GM12872 (cell line): ENCODE measurements around the gene LINS1.

Experiments used
- TF ChIP-seq, protein P1 (sequence below): IDR thresholded peaks from 3 replicates; pipeline ENCODE4 v1.5.1; 2011; ENCODE audit warnings: low read depth, mild to moderate bottlenecking, low read length, moderate library complexity; ENCODE audit not compliant: insufficient read depth

LINS1 gene

DNA sequence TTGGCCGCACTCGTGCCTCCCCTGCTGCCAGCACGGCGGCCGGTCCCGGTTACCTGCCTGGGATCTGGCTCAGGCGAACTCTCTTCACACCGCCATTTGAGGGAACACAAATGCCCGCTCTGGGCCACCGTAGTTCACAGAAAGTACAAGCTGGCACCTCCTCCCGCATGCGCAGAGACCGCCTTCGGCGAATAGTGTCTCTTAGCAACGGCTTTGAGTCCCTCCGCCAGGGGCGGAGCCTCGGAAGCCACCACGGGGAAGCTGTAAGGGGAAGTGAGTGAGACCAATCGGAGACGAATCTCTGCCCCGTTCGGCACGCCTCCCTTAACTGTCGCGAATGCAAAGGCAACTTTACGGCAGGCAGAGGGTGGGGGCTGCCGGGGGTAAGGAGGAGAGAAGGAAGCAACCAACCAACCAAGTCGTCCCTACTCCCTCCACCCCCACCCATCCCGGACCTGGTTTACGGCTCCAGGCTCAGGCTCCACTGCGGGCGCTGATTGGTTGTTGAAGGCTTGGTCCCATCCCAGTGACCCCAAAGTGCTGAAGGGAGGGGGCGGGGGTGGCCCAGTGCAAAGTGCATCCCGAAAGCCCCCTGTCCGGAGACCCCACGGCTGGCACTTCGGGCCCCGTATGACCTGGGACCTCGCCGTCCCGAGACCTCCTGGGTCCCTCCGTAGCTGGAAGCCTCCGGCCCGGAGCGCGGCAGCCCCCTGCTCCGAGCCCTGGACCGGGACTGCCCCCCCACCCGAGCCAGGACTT is at the start of gene LINS1, which contains the start of gene ASB7:
Gene LINS1 (minus strand): TSS at position 121 of the 759 bp plus-strand sequence. CDS start 21,342 bp downstream, outside the sequence.
Gene ASB7 (plus strand): TSS at position 526 of the 759 bp plus-strand sequence. CDS start 9,628 bp downstream, outside the sequence.
- TF ChIP-seq, protein P1, sequence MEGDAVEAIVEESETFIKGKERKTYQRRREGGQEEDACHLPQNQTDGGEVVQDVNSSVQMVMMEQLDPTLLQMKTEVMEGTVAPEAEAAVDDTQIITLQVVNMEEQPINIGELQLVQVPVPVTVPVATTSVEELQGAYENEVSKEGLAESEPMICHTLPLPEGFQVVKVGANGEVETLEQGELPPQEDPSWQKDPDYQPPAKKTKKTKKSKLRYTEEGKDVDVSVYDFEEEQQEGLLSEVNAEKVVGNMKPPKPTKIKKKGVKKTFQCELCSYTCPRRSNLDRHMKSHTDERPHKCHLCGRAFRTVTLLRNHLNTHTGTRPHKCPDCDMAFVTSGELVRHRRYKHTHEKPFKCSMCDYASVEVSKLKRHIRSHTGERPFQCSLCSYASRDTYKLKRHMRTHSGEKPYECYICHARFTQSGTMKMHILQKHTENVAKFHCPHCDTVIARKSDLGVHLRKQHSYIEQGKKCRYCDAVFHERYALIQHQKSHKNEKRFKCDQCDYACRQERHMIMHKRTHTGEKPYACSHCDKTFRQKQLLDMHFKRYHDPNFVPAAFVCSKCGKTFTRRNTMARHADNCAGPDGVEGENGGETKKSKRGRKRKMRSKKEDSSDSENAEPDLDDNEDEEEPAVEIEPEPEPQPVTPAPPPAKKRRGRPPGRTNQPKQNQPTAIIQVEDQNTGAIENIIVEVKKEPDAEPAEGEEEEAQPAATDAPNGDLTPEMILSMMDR = no peak

DNA sequence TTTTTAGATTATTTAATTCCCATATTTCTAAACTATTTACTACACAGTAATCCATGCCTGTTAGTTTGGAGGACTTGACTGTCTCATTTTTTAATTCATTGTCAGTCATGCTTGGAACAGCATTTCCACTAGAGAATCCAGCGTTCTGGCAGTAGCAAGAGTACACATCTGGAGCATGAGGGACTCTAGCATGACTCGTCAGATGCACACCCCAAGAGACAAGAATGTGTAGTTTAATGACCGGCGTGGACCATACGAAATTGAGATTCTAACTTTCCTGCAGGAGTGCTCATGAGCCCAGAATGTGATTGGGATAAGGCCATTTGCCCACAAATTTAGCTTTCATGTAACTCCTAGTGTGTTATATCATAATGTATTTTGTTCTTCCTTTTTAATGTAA is 49.3 kb upstream of the LINS1 start:
- TF ChIP-seq, protein P1 = no peak

- TF ChIP-seq, protein P1 = no peak
Observed at GRCh38 chr15:100650685-100651084, 48.7 kb upstream of the LINS1 start.

DNA sequence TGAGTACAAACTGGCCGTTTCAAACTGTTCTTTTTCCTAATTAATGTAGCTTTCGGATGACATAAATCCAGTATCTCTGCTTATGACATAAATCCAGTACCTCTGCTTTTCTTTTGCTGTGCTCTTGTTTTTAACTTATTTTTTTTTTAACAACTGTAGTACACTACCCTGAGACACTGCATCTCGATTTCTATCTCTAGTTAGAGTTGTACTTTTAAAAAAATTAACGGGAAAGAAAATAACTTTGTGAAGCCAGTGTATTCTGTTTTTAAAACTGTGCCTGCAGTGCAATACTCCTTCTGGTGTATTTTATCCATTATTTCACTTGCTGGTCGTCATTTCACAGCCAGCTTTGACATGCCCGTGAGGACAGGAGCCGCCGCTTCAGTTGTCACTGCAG is 47.0 kb upstream of the LINS1 start:
- TF ChIP-seq, protein P1 = no peak

DNA sequence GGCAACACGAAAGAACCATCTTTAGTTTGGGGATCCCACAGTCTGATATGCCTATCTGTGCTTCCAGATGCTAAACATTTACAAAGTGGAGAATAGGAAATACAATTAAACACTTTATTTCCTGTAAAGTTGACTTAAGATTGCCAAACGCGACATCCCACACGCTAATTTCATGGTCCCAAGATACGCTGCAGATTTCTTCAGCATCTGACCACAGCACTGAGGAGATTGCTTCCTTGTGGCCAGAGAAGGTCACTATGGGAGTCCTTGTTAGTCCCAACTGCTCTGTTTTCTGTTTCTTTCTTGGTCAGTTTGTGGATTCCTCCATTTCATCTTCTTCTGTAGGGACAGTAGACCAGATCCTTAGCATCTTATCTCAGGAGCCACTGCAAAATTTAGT is 43.7 kb upstream of the LINS1 start:
- TF ChIP-seq, protein P1 = no peak

DNA sequence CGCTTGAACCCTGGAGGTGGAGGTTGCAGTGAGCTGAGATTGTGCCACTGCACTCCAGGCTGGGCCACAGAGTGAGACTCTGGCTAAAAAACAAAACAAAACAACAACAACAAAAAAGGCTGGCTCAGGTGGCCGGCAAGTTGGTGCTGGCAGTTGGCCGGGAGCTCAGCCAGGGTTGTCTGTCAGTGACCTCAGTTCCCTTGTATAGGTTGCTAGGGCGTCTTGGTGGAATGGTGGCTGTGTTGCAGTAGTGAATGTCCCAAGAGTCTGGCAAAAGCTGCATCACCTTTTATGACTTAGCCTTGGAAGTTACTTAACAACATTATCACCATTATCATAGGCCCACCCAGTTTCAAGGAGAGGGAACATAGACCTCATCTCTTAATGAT is 41.0 kb upstream of the LINS1 start:
- TF ChIP-seq, protein P1 = no peak

GRCh38 chr15:100642213-100642949 is 40.4 kb upstream of the LINS1 start:
- TF ChIP-seq, protein P1 = no peak
